GM20431 (cell line): ENCODE measurements around the gene HNRNPUL1.
"Not testable (repeated sequence)": the region's sequence is repeated elsewhere in the genome, so short reads cannot be mapped to it uniquely, and the experiment has no call there.

Source experiments
- in situ Hi-C: fragments of 300-500 bp; cut with MseI, MboI; formaldehyde crosslinking; loops from one replicate; pipeline ENCODE4 v1.15.0; 2020; ENCODE audit warnings: low sequenced_read_pairs; ENCODE audit not compliant: unreplicated experiment

Gene HNRNPUL1

GRCh38 chr19:41346916-41347315 lies 82.7 kb downstream of the HNRNPUL1 start:
- in situ Hi-C loops, result not testable (repeated sequence)

DNA sequence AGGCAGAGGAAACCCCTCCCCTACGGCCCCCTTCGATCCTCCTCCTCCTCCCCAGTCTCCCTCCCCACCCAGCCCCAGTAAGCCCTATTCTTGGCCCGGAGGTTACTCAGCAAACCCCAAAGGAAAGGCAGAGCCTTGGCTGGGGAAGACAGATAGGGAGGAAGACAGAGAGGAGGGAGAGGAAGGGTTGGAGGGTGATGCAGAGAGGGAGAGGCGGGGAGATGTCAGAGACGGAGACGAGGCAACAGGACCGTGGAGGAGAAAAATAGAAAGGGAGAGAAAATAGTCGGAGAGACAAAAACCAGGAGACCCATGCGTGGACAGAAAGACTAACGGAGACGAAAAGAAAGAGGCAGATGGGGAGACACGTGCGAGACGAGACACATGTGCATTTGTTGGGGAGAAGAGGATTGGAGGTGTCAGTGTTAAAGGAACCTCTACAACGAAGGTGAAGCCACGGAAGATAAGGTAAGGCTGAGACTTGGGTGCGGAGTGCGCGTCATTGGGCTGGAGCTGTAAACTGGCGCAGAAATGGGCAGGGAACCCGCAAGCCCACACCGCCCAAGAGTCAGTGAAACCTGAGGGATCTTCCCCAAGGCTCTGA lies 86.7 kb downstream of the HNRNPUL1 start:
- in situ Hi-C loops, result no loop called here

DNA sequence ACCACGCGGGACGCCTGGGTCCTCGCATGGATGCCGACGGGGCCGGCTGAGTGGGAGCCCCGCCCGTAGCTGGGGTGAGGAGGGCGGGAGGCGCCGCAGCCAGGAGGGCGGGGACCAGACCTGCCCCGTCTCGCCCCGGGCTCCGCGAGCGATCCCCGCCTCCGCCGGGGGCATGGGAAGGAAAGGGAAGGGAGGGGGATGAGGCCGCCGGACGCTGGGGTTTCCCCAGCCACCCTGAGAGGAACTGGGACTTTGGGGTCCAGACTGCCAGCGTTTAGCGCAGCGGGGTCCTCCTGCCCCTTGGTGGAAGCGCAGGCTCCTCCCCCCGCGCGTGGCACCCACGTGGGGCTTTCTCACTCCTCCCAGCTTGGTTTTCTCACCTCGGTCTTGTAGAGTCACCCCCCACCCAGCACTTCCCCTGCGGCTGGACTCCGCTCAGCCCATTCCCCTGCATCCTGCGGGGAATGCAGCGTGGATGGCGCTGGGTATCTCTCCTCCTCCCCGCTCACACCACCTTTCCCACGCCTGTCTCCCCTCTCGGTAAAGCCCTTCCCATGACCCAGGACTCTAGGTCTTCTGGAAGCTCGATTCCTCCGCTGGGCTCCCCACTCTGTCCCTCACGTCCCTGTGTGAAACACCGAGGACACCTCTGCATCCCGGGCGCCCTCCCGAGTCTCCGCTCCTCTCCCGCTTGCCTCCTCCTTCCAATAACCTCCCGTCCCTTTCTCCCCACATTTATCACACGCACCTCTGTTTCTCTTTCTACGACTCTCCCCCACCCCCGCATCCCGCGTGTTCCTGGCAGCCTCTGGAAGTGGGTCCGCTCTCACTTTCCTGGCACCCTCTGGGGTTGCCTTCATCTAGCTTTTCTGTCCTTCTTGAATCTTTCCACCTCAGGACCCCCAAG lies 87.4 kb downstream of the HNRNPUL1 start:
- in situ Hi-C loops, result no loop called here

DNA sequence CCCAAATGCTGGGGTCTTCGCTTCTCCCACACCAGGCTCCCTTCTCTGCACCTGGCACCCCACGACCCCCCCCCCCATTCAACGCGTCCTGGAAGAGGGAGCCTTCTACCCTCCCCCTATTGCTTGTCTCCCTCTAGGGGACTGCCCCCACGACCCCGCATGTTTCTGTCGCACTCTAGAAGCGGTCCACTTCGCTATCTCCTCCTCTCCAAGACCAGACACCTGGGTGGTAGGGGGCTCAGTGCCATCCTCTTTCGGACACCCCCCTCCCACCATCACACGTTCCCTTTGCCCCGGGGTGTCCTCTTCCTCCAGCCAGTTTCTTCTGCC lies 88.1 kb downstream of the HNRNPUL1 start:
- in situ Hi-C loops, result no loop called here

- in situ Hi-C loops, result no loop called here
Measured at GRCh38 chr19:41352609-41353465, 88.7 kb downstream of the HNRNPUL1 start.

DNA sequence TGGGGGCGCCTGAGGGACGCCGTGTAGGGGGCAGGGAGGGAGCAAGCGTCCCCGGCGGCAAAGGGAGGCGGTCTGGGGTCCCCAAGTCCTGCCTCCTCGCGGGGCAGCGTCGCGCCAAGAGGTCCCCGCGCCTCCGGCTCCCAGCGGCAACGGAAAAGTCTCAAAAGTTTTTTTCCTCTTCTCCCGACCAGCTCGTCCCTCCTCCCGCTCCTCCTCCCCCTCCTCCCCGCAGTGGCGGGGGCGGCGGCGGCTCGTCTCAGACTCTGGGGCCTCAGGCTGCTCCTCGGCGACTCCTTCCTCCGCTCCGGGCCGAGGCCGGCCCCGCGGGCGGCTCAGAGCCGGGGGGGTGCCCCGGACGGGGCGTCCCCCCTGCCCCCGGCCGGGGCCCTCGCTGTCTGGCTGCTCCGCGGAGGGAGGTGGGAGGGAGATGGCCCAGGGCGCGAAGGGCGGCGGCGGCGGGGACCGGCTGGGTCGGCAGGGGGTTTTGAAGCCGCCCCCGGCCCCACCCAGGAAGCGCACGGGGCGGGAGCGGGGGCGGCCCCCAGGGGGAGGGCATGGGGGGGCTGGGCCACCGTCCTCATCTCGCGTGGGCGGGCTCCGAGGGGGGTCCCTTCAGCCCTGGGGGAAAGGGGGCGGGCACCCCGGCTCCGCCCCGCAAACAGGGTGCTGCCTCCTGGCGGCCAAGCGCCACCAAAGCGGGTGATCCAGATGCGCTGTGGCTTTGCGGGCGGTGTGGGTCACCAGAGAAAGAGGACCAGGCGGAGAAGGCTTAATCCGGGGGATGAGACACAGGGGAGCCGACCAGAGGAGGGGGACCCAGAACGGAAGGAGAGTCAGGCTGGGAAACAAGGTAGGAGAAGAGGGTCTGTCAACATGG lies 89.5 kb downstream of the HNRNPUL1 start, which contains the start of gene TGFB1:
Gene TGFB1, minus strand, starts transcription at position 457 of the 877 bp plus-strand sequence. CDS start 878 bp downstream, outside the sequence.
- in situ Hi-C loops, result no loop called here

GRCh38 chr19:41354343-41354953 lies 90.3 kb downstream of the HNRNPUL1 start:
- in situ Hi-C loops, result no loop called here

DNA sequence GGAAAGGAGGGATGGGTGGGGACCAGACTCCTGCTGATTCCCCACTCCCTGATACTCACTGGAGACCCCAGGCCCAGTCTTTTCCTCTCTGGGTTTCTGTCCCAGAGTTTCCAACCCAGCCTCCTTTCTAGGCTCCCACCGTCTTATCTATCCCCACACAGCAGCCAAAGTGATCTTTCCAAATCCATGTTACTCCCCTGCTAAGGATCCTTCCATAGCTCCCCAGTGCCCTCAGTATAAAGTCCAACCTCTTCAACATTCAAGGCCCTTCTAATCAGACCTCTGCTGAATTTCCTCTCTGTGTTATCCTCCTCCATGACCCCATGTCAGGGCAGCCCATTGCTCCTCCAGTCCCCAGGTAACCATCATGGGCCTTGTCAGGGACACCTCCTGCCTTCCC lies 90.9 kb downstream of the HNRNPUL1 start:
- in situ Hi-C loops, result no loop called here

GRCh38 chr19:41355802-41356201 lies 91.6 kb downstream of the HNRNPUL1 start:
- in situ Hi-C loops, result no loop called here

- in situ Hi-C loops, result no loop called here
Measured at GRCh38 chr19:41356984-41357739, 93.0 kb downstream of the HNRNPUL1 start.
